Dermis blood vessel endothelial cell (primary cell): ENCODE measurements around the gene SAE1. TPM values are rescaled to one million over a fixed set of nuclear protein-coding genes. Genes with fewer than 3 reads are reported as not detected.
A peak's percentile ranks its signal among the peaks of the same experiment; 100 is the strongest.
"Not testable (repeated sequence)": the region's sequence is repeated elsewhere in the genome, so short reads cannot be mapped to it uniquely, and the experiment has no call there.

Source experiments
- DNase-seq: peaks from one replicate; pipeline ENCODE4 v3.0.0; 2010
- total RNA-seq: library from RNA; depleted of rRNA; stranded (reverse); fragments of >200 nt; gene quantifications from 2 replicates; pipeline ENCODE4 v1.2.3, GENCODE V29; 2014

SAE1 gene
- total RNA-seq, 1 donor from 2014 or later: 168 TPM

- no peak for DNase-seq
Observed at GRCh38 chr19:47241919-47242577, 111.4 kb downstream of the SAE1 start.

DNA sequence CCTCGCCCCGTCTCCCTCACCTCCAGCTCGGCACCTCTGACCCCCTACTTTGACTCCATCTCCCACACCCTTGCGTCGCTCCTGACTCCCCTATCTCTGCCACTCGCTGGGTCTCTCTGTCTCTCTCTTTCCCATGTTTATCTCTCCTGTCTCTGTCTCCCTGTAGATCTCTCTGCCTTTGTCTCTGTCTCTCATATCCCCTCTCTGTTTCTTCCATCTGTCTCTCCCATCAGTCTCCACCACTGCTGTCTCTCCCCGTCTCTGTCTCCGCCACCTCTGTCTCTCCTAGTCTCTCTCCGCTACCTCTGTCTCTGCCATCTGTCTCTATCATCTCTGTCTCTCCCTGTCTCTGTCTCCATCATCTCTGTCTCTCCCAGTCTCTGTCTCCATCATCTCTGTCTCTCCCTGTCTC is 112.7 kb downstream of the SAE1 start:
- no peak for DNase-seq

- DNase-seq: peak; percentile 99
Observed at GRCh38 chr19:47243776-47244547, 113.3 kb downstream of the SAE1 start.

GRCh38 chr19:47247308-47247990 is 116.8 kb downstream of the SAE1 start:
- peak; percentile 84 for DNase-seq

- DNase-seq: not testable (repeated sequence)
Observed at GRCh38 chr19:47253016-47253415, 122.4 kb downstream of the SAE1 start.

DNA sequence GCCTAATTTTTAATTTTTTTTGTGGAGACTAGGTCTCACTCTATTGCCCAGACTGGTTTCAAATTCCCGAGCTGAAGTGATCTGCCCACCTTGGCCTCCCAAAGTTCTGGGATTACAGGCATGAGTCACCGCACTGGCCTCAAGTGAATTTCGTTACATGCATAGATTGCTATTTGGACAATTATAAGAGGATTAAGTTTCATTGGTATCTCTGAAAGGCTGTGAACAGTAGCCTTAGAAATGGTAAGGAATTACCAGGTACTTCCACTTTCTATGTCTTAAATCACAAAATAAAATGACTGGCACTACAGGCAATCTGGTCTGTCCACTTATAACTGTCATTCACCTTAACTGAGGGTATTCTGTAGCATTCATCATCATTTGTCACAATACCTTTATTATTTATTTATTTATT is 122.8 kb downstream of the SAE1 start:
- DNase-seq: no peak

DNA sequence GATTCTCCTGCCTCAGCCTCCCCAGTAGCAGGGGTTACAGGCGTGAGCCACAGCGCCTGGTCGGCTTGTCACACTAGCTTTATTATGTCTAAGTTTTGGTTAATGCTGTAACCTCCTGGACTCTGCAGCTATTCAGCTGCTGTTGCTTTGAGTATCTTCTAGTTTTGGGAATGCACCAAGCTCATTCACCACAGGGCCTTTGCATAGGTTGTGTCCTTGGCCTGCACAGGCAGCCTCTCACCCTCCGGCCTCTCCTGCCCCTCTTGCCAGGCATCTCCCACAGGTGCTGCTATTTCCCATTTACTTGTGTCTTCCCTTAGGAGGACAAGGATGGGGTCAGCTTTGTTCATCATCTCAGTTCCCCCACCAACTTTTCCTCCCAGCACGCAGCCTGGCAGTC is 123.3 kb downstream of the SAE1 start:
- no peak for DNase-seq

DNA sequence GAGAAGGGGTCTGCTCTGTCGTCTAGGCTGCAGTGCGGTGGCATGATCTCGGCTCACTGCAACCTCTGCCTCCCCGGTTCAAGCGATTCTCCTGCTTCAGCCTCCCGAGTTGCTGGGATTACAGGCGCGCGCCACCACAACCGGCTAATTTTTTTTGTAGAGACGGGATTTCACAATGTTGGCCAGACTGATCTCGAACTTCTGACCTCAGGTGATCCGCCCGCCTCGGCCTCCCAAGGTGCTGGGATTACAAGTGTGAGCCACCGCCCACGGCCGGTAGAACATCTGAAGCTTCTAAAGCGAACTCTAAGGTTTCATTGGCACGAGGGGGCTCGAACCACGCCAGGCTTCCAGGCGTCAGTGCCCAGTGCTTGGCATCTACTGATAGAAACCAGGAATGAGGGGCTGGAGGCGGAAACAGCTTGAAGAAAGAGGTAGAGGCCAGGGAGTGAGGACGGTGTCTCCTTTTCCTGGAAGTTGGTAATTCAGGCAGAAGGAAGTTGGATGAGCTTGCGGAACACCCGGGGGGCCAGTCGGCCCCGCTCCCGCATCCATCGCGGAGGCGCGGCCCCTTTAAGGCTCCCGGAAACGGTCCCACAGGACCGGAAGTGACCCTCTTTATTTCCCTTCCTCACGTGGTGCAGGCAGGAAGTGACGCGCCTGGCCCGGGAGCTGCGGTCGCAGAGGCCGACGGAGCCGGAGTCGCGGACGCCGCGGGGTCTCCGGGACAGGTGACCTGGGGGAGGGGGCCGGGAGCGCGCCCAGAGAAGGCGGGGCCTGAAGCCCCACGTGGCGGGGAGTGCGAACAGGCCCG is 125.5 kb downstream of the SAE1 start, which contains the start of gene CCDC9:
CCDC9 (plus strand) TSS at position 647 of the 814 bp plus-strand sequence. CDS start 1,876 bp downstream, outside the sequence.
- DNase-seq: peak; percentile 96

DNA sequence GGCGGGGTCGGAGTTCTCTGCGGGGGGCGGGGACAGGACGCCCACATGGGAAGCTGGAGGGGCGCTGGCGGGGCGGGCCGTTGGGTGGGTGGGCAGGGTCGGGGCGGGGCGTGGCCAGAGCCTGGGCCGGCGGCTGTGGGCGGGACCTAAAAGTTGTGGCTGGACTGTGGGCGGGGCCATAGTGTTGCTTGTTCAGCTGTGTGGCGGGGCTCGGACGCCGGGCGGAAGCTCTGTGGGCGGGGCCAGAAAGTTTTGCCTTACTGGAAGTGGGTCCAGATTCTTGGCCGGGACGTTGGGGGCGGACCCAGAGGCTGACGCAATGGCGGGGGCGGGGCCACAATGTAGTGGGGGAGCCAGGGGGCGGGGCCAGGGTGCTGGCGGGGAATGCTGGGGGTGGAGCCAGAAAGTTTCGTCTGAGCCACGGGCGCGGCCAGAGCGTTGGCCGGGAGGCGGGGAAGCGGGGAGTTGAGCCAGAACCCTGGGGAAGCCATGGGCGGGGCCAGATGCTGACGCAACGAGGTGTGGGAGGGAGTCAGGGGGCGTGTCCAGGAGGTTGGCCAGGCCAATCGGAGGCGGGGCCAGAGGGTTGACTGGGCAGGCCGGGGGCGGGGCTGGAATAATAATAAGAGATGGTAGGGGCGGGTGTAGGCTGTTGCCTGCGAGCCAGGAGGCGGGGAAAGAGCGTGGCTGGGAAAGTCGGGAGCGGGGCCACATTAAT is 126.2 kb downstream of the SAE1 start:
- DNase-seq: peak; percentile 99

GRCh38 chr19:47257411-47258169 is 127.0 kb downstream of the SAE1 start:
- DNase-seq: no peak

GRCh38 chr19:47258434-47258833 is 127.8 kb downstream of the SAE1 start:
- DNase-seq: no peak

GRCh38 chr19:47258895-47259555 is 128.4 kb downstream of the SAE1 start:
- no peak for DNase-seq

Other genes starting within 250 kb of the SAE1 start
- 0.05 and 0.17 TPM in 2 replicates for gene NPAS1, start 111.0 kb upstream of the SAE1 start, total RNA-seq
- gene TMEM160, start 82.2 kb upstream of the SAE1 start, total RNA-seq: 18.8 and 30.6 TPM in 2 replicates
- gene ZC3H4, start 17.1 kb upstream of the SAE1 start, total RNA-seq: 11.9 and 21.9 TPM in 2 replicates
- gene BBC3, start 100.4 kb downstream of the SAE1 start, total RNA-seq: 24.5 and 26.9 TPM in 2 replicates
- gene CCDC9, start 125.7 kb downstream of the SAE1 start, total RNA-seq: 3.4 and 4.9 TPM in 2 replicates
- gene INAFM1, start 144.1 kb downstream of the SAE1 start, total RNA-seq: 1.1 and 1.5 TPM in 2 replicates
- gene C5AR1, start 179.0 kb downstream of the SAE1 start, total RNA-seq: not detected in 2 replicates
- under 0.01 and 0.05 TPM in 2 replicates for gene C5AR2, start 201.3 kb downstream of the SAE1 start, total RNA-seq
- 10.9 and 12.2 TPM in 2 replicates for gene DHX34, start 218.5 kb downstream of the SAE1 start, total RNA-seq